ENCODE measurements around the gene OR5H1. TPM values are rescaled to one million over a fixed set of nuclear protein-coding genes. Genes with fewer than 3 reads are reported as not detected.

The OR5H1 gene
- total and polyA plus RNA-seq, 8 donors = not detected

- Histone ChIP-seq H3K27ac (no peak overlapping the region), H3K9me3 (no peaks in the 10 kb centered on the region), H3K4me3 (no peak overlapping the region), H3K4me1 (no peaks in the 10 kb centered on the region), H3K27me3 (no peaks in the 10 kb centered on the region), H3K36me3 (no peaks in the 10 kb centered on the region)
- no peak for DNase-seq
- intact Hi-C loops (cut with DNase I) = no loop called here
- FAIRE-seq = no peak
- no peak for TF ChIP-seq CTCF (IDR thresholded peaks at IDR 0.05)
- ATAC-seq = no peak
- WGBS, 2 donors = 41 to 57% methylated on average over 5 of the region's 5 CpGs
Measured at GRCh38 chr3:98151241-98151640, 20.7 kb downstream of the OR5H1 start.

- Histone ChIP-seq H3K27ac (no peak within 1 kb of the TSS), H3K4me1 (no peaks in the 10 kb centered on the region), H3K27me3 (no peaks in the 10 kb centered on the region), H3K36me3 (no peaks in the 10 kb centered on the region), H3K9me3 (no peaks in the 10 kb centered on the region), H3K4me3 (no peak within 1 kb of the TSS)
- intact Hi-C loops (cut with DNase I) = no loop called here
- FAIRE-seq (no peak), DNase-seq (no peak), ATAC-seq (no peak)
- TF ChIP-seq CTCF (IDR thresholded peaks at IDR 0.05) = no peak
- 73 to 87% methylated on average over 3 of the region's 3 CpGs for WGBS, 2 donors
Measured at GRCh38 chr3:98166396-98166795, 35.9 kb downstream of the OR5H1 start, which contains the start of gene OR5H15. Gene OR5H15 (plus strand): TSS chr3:98166696. CDS start chr3:98168700, 2,004 bp downstream.

GRCh38 chr3:98171071-98171470 lies 40.5 kb downstream of the OR5H1 start:
- Histone ChIP-seq H3K4me1 (no peaks in the 10 kb centered on the region), H3K36me3 (no peaks in the 10 kb centered on the region), H3K9me3 (no peaks in the 10 kb centered on the region), H3K27ac (no peak overlapping the region), H3K4me3 (no peak overlapping the region), H3K27me3 (no peaks in the 10 kb centered on the region)
- ATAC-seq = no peak
- no peak for TF ChIP-seq CTCF (IDR thresholded peaks at IDR 0.05)
- FAIRE-seq = no peak
- intact Hi-C loops (cut with DNase I) = no loop called here
- no peak for DNase-seq
- WGBS, 2 donors = 11 to 21% methylated on average over 1 of the region's 1 CpG

- no peak for FAIRE-seq
- intact Hi-C loops (cut with DNase I) = no loop called here
- 63% methylated on average over 7 of the region's 7 CpGs for WGBS, 2 donors
Measured at GRCh38 chr3:98172621-98173020, 42.1 kb downstream of the OR5H1 start.

More at GRCh38 chr3:98172621-98173020, 42.1 kb downstream of the OR5H1 start:
- Histone ChIP-seq H3K9me3 (no peaks in the 10 kb centered on the region), H3K4me1 (no peaks in the 10 kb centered on the region), H3K36me3 (no peaks in the 10 kb centered on the region), H3K4me3 (no peak overlapping the region), H3K27ac (no peak overlapping the region), H3K27me3 (no peaks in the 10 kb centered on the region)
- no peak for ATAC-seq
- no peak for TF ChIP-seq CTCF (IDR thresholded peaks at IDR 0.05)
- no peak for DNase-seq
